Measurements from ENCODE around the gene NFIB. TPM values are rescaled to one million over a fixed set of nuclear protein-coding genes. Genes with fewer than 3 reads are reported as not detected.

Gene NFIB
- total RNA-seq (100 to 1,000 TPM; 160 to 278 TPM), polyA plus RNA-seq (10 to 100 TPM; 10.8 to 17.6 TPM)
- long read RNA-seq, donor 1, full-length matches to known transcripts: 33 of 130 reads
- long read RNA-seq, donor 1, partial matches to known transcripts: 31 of 130 reads
- long read RNA-seq, donor 1, other reads (novel, unspliced or antisense): 66 of 130 reads
- long read RNA-seq, donor 2, full-length matches to known transcripts: 20 of 125 reads
- long read RNA-seq, donor 2, partial matches to known transcripts: 13 of 125 reads
- long read RNA-seq, donor 2, other reads (novel, unspliced or antisense): 92 of 125 reads

GRCh38 chr9:14313951-14314423, at the start of gene NFIB:
Gene NFIB, minus strand, starts transcription at chr9:14314141. Its CDS starts 630 bp downstream, at chr9:14313511.
- no peaks in the 10 kb centered on the region for H3K4me1 ChIP-seq (ENCODE audit: control insufficient read depth in 1 of 2, insufficient read depth in 2 of 2, low read length in 2 of 2)
- DNase-seq: peak; percentile 65 to 85

GRCh38 chr9:14362175-14362574, 48.2 kb upstream of the NFIB start:
- ATAC-seq (ENCODE audit: low FRiP score) (peak; percentile 60), DNase-seq (no peak)
- Histone ChIP-seq H3K4me1 (ENCODE audit: control insufficient read depth in 1 of 2, insufficient read depth in 2 of 2, low read length in 2 of 2) (peaks cover 2 to 3% of the 10 kb centered on the region in 2 donors), H3K4me3 (ENCODE audit: low read length in 2 of 2) (no peak overlapping the region), H3K27ac (ENCODE audit: low read depth in 1 of 2, low read length in 2 of 2) (no peak overlapping the region), H3K27me3 (ENCODE audit: control insufficient read depth in 1 of 2, insufficient read depth in 2 of 2, low read length in 1 of 2) (no peaks in the 10 kb centered on the region), H3K9me3 (ENCODE audit: control insufficient read depth, low read length) (no peaks in the 10 kb centered on the region), H3K36me3 (ENCODE audit: control insufficient read depth in 1 of 2, insufficient read depth in 2 of 2, low read length in 1 of 2) (no peaks in the 10 kb centered on the region)
- intact Hi-C loops (cut with DNase I): no loop called here
- 0 to 13% methylated on average over 1 of the region's 1 CpG for WGBS, 2 donors

More at GRCh38 chr9:14313951-14314423, at the start of gene NFIB:
- Histone ChIP-seq H3K27ac (ENCODE audit: low read depth in 1 of 2, low read length in 2 of 2) (peak within 1 kb of the TSS; percentile 97 to 99), H3K36me3 (ENCODE audit: control insufficient read depth in 1 of 2, insufficient read depth in 2 of 2, low read length in 1 of 2) (no peaks in the 10 kb centered on the region), H3K4me3 (ENCODE audit: low read length in 2 of 2) (peak within 1 kb of the TSS; percentile 92 to 96), H3K27me3 (ENCODE audit: control insufficient read depth in 1 of 2, insufficient read depth in 2 of 2, low read length in 1 of 2) (no peaks in the 10 kb centered on the region), H3K9me3 (ENCODE audit: control insufficient read depth, low read length) (no peaks in the 10 kb centered on the region)
- ATAC-seq (ENCODE audit: low FRiP score): peak; percentile 37
- WGBS, 2 donors: 0 to 1% methylated on average over 21 to 63 of the region's 63 CpGs
- intact Hi-C loops (cut with DNase I): loop anchor here (5.0 to 10.0 kb wide), 3 partner anchors 33 to 279 kb away; no protein-coding TSS in a partner anchor

GRCh38 chr9:14361074-14361473, 47.1 kb upstream of the NFIB start:
- DNase-seq: no peak
- ATAC-seq (ENCODE audit: low FRiP score): no peak
- intact Hi-C loops (cut with DNase I): no loop called here
- H3K27ac ChIP-seq (ENCODE audit: low read depth in 1 of 2, low read length in 2 of 2): no peak overlapping the region
- H3K4me1 ChIP-seq (ENCODE audit: control insufficient read depth in 1 of 2, insufficient read depth in 2 of 2, low read length in 2 of 2): peaks cover 2 to 3% of the 10 kb centered on the region in 2 donors
- no peak overlapping the region for H3K4me3 ChIP-seq (ENCODE audit: low read length in 2 of 2)
- no peaks in the 10 kb centered on the region for H3K9me3 ChIP-seq (ENCODE audit: control insufficient read depth, low read length)
- no peaks in the 10 kb centered on the region for H3K27me3 ChIP-seq (ENCODE audit: control insufficient read depth in 1 of 2, insufficient read depth in 2 of 2, low read length in 1 of 2)
- H3K36me3 ChIP-seq (ENCODE audit: control insufficient read depth in 1 of 2, insufficient read depth in 2 of 2, low read length in 1 of 2): no peaks in the 10 kb centered on the region

GRCh38 chr9:14358523-14358922, 44.6 kb upstream of the NFIB start:
- H3K9me3 ChIP-seq (ENCODE audit: control insufficient read depth, low read length): no peaks in the 10 kb centered on the region
- WGBS, 2 donors: 85 to 96% methylated on average over 2 of the region's 2 CpGs
- intact Hi-C loops (cut with DNase I): loop anchor here (10.0 kb wide), 5 partner anchors 264 to 794 kb away; no protein-coding TSS in a partner anchor
- no peak for DNase-seq
- no peak for ATAC-seq (ENCODE audit: low FRiP score)
- H3K4me3 ChIP-seq (ENCODE audit: low read length in 2 of 2): no peak overlapping the region
- H3K36me3 ChIP-seq (ENCODE audit: control insufficient read depth in 1 of 2, insufficient read depth in 2 of 2, low read length in 1 of 2): no peaks in the 10 kb centered on the region
- no peak overlapping the region for H3K27ac ChIP-seq (ENCODE audit: low read depth in 1 of 2, low read length in 2 of 2)
- H3K4me1 ChIP-seq (ENCODE audit: control insufficient read depth in 1 of 2, insufficient read depth in 2 of 2, low read length in 2 of 2): no peaks in the 10 kb centered on the region
- no peaks in the 10 kb centered on the region for H3K27me3 ChIP-seq (ENCODE audit: control insufficient read depth in 1 of 2, insufficient read depth in 2 of 2, low read length in 1 of 2)

- Histone ChIP-seq H3K4me3 (ENCODE audit: low read length in 2 of 2) (peak overlapping the region in 1 of 2 donors; percentile 20), H3K36me3 (ENCODE audit: control insufficient read depth in 1 of 2, insufficient read depth in 2 of 2, low read length in 1 of 2) (no peaks in the 10 kb centered on the region), H3K27me3 (ENCODE audit: control insufficient read depth in 1 of 2, insufficient read depth in 2 of 2, low read length in 1 of 2) (no peaks in the 10 kb centered on the region), H3K27ac (ENCODE audit: low read depth in 1 of 2, low read length in 2 of 2) (peak overlapping the region in 1 of 2 donors; percentile 60), H3K9me3 (ENCODE audit: control insufficient read depth, low read length) (no peaks in the 10 kb centered on the region), H3K4me1 (ENCODE audit: control insufficient read depth in 1 of 2, insufficient read depth in 2 of 2, low read length in 2 of 2) (peaks cover 2 to 4% of the 10 kb centered on the region in 2 donors)
- ATAC-seq (ENCODE audit: low FRiP score): no peak
- no peak for DNase-seq
- intact Hi-C loops (cut with DNase I): loop anchor here (10.0 kb wide), 5 partner anchors 262 to 792 kb away; no protein-coding TSS in a partner anchor
- WGBS, 2 donors: 8 to 10% methylated on average over 7 of the region's 7 CpGs
Measured at GRCh38 chr9:14356351-14357265, 42.7 kb upstream of the NFIB start.

- no peaks in the 10 kb centered on the region for H3K27me3 ChIP-seq (ENCODE audit: control insufficient read depth in 1 of 2, insufficient read depth in 2 of 2, low read length in 1 of 2)
- DNase-seq (no peak), ATAC-seq (ENCODE audit: low FRiP score) (no peak)
- intact Hi-C loops (cut with DNase I): loop anchor here (5.0 to 10.0 kb wide), 6 partner anchors 259 to 927 kb away; no protein-coding TSS in a partner anchor
- H3K27ac ChIP-seq (ENCODE audit: low read depth in 1 of 2, low read length in 2 of 2): peak overlapping the region in 1 of 2 donors; percentile 3
- no peaks in the 10 kb centered on the region for H3K36me3 ChIP-seq (ENCODE audit: control insufficient read depth in 1 of 2, insufficient read depth in 2 of 2, low read length in 1 of 2)
- no peaks in the 10 kb centered on the region for H3K9me3 ChIP-seq (ENCODE audit: control insufficient read depth, low read length)
- H3K4me1 ChIP-seq (ENCODE audit: control insufficient read depth in 1 of 2, insufficient read depth in 2 of 2, low read length in 2 of 2): peaks cover 4% of the 10 kb centered on the region in 2 donors
- 56 to 66% methylated on average over 1 of the region's 1 CpG for WGBS, 2 donors
- H3K4me3 ChIP-seq (ENCODE audit: low read length in 2 of 2): no peak overlapping the region
Measured at GRCh38 chr9:14354201-14354600, 40.3 kb upstream of the NFIB start.

GRCh38 chr9:14353222-14354056, 39.5 kb upstream of the NFIB start:
- H3K27ac ChIP-seq (ENCODE audit: low read depth in 1 of 2, low read length in 2 of 2): peak overlapping the region; percentile 6 to 65

GRCh38 chr9:14352503-14352902, 38.6 kb upstream of the NFIB start:
- ATAC-seq (ENCODE audit: low FRiP score): no peak
- peak overlapping the region in 1 of 2 donors; percentile 43 for H3K27ac ChIP-seq (ENCODE audit: low read depth in 1 of 2, low read length in 2 of 2)
- no peaks in the 10 kb centered on the region for H3K27me3 ChIP-seq (ENCODE audit: control insufficient read depth in 1 of 2, insufficient read depth in 2 of 2, low read length in 1 of 2)
- no peaks in the 10 kb centered on the region for H3K36me3 ChIP-seq (ENCODE audit: control insufficient read depth in 1 of 2, insufficient read depth in 2 of 2, low read length in 1 of 2)
- no peaks in the 10 kb centered on the region for H3K9me3 ChIP-seq (ENCODE audit: control insufficient read depth, low read length)
- no peak for DNase-seq
- no peak overlapping the region for H3K4me3 ChIP-seq (ENCODE audit: low read length in 2 of 2)
- H3K4me1 ChIP-seq (ENCODE audit: control insufficient read depth in 1 of 2, insufficient read depth in 2 of 2, low read length in 2 of 2): peaks cover 4% of the 10 kb centered on the region in 2 donors
- intact Hi-C loops (cut with DNase I): loop anchor here (2.0 to 10.0 kb wide), 7 partner anchors 30 to 925 kb away; no protein-coding TSS in a partner anchor
- WGBS, 2 donors: 27% methylated on average over 4 of the region's 4 CpGs

More at GRCh38 chr9:14353222-14354056, 39.5 kb upstream of the NFIB start:
- H3K9me3 ChIP-seq (ENCODE audit: control insufficient read depth, low read length): no peaks in the 10 kb centered on the region
- peak overlapping the region in 1 of 2 donors; percentile 5 for H3K4me3 ChIP-seq (ENCODE audit: low read length in 2 of 2)
- ATAC-seq (ENCODE audit: low FRiP score) (peak; percentile 83), DNase-seq (peak; percentile 95 to 99)
- WGBS, 2 donors: 12% methylated on average over 18 of the region's 18 CpGs
- H3K36me3 ChIP-seq (ENCODE audit: control insufficient read depth in 1 of 2, insufficient read depth in 2 of 2, low read length in 1 of 2): no peaks in the 10 kb centered on the region
- H3K27me3 ChIP-seq (ENCODE audit: control insufficient read depth in 1 of 2, insufficient read depth in 2 of 2, low read length in 1 of 2): no peaks in the 10 kb centered on the region
- peaks cover 4% of the 10 kb centered on the region in 2 donors for H3K4me1 ChIP-seq (ENCODE audit: control insufficient read depth in 1 of 2, insufficient read depth in 2 of 2, low read length in 2 of 2)
- intact Hi-C loops (cut with DNase I): loop anchor here (2.0 to 10.0 kb wide), 7 partner anchors 31 to 926 kb away; no protein-coding TSS in a partner anchor

Measured in aorta (tissue), 5 donors.